Measurements from ENCODE around the gene PTGES3L.

Gene PTGES3L

DNA sequence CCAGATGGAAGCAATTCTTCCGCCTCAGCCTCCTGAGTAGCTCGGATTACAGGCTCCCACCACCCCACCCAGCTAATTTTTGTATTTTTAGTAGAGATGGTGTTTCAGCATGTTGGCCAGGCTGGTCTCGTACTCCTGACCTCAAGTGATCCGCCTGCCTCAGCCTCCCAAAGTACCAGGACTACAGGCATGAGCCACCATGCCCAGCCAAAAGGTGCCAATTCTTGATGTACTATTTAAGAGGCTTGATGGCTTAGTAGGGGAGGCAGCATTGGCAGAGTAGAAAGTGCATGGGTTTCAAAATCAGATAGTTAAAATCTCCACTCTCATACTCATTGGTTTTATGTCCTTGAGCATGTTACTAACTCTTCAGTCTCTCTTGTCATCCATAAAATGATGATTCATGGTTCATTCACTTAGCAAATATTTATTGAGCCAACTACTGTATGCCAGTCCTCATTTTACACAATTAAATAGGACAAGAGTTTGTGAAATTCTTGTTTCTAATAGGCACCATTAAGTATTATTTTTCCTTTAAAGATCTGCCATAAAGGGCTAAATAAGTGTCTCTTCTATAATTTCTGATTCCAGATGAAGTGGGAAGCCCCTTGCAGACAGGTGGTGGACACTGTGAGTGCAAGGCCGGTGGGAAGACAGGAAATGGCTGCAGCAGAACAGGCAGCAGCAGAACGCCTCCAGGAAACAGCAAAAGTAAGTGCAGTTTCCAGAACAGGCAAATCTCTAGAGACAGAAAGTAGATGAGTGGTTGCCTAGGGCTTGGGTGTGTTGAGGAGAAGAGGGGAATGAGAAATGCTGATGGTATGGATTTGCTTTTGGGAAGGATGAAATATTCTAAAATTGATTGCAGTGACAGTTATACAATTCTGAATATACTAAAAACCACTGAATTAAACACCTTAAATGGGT is 10.1 kb upstream of the PTGES3L start:
- TF ChIP-seq POLR2AphosphoS5 (IDR thresholded peaks at IDR 0.05; ENCODE audit: low read depth, low read length) (no peak), REST (IDR thresholded peaks at IDR 0.05; ENCODE audit: insufficient read depth in 1 of 2, low read depth in 2 of 2, low read length in 2 of 2) (no peak), FOXP2 (optimal IDR thresholded peaks at IDR 0.05; ENCODE audit: borderline replicate concordance, extremely low read depth, extremely low read length, insufficient read depth) (no peak), TAF1 (IDR thresholded peaks at IDR 0.05; ENCODE audit: borderline replicate concordance, insufficient read depth, low read length) (no peak), SIN3A (IDR thresholded peaks at IDR 0.05; ENCODE audit: borderline replicate concordance, insufficient read depth, low read length) (no peak)

DNA sequence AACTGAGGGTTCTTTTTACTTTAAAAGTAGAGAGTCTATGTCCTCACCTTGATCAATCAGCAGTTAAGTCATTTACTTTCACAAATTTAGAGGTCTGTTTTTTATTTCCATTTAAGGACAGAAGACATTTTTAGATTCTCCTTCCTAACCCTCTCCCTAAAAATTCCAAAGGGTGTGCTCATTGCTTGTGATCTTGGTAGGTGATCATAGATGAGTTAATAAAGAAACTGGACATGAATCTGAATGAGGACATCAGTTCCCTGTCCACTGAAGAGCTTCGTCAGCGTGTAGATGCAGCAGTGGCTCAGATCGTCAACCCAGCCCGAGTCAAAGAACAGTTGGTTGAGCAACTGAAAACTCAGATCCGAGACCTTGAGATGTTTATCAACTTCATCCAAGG is 9.3 kb upstream of the PTGES3L start:
- TF ChIP-seq TAF1 (IDR thresholded peaks at IDR 0.05; ENCODE audit: borderline replicate concordance, insufficient read depth, low read length): no peak

GRCh38 chr17:42985225-42985624 is 5.3 kb upstream of the PTGES3L start:
- TF ChIP-seq POLR2AphosphoS5 (IDR thresholded peaks at IDR 0.05; ENCODE audit: low read depth, low read length) (no peak), REST (IDR thresholded peaks at IDR 0.05; ENCODE audit: insufficient read depth in 1 of 2, low read depth in 2 of 2, low read length in 2 of 2) (no peak), FOXP2 (optimal IDR thresholded peaks at IDR 0.05; ENCODE audit: borderline replicate concordance, extremely low read depth, extremely low read length, insufficient read depth) (no peak), TAF1 (IDR thresholded peaks at IDR 0.05; ENCODE audit: borderline replicate concordance, insufficient read depth, low read length) (no peak), SIN3A (IDR thresholded peaks at IDR 0.05; ENCODE audit: borderline replicate concordance, insufficient read depth, low read length) (no peak)

- TF ChIP-seq FOXP2 (optimal IDR thresholded peaks at IDR 0.05; ENCODE audit: borderline replicate concordance, extremely low read depth, extremely low read length, insufficient read depth) (no peak), SIN3A (IDR thresholded peaks at IDR 0.05; ENCODE audit: borderline replicate concordance, insufficient read depth, low read length) (no peak), POLR2AphosphoS5 (IDR thresholded peaks at IDR 0.05; ENCODE audit: low read depth, low read length) (no peak), REST (IDR thresholded peaks at IDR 0.05; ENCODE audit: insufficient read depth in 1 of 2, low read depth in 2 of 2, low read length in 2 of 2) (no peak), TAF1 (IDR thresholded peaks at IDR 0.05; ENCODE audit: borderline replicate concordance, insufficient read depth, low read length) (no peak)
These were observed 2.4 kb upstream of the PTGES3L start for GRCh38 chr17:42982266-42982665.

GRCh38 chr17:42980766-42981397 is 1.0 kb upstream of the PTGES3L start:
- TF ChIP-seq POLR2AphosphoS5 (IDR thresholded peaks at IDR 0.05; ENCODE audit: low read depth, low read length): peak; percentile 35; the same call in 1 of the 2 replicates
- 0 out of 2 replicates have a peak, but pooled peaks have one; percentile 23 for TF ChIP-seq SIN3A (IDR thresholded peaks at IDR 0.05; ENCODE audit: borderline replicate concordance, insufficient read depth, low read length)
- TF ChIP-seq FOXP2 (optimal IDR thresholded peaks at IDR 0.05; ENCODE audit: borderline replicate concordance, extremely low read depth, extremely low read length, insufficient read depth): peak; percentile 34
- TF ChIP-seq TAF1 (IDR thresholded peaks at IDR 0.05; ENCODE audit: borderline replicate concordance, insufficient read depth, low read length): 0 out of 2 replicates have a peak, but pooled peaks have one; percentile 34
- no peak for TF ChIP-seq REST (IDR thresholded peaks at IDR 0.05; ENCODE audit: insufficient read depth in 1 of 2, low read depth in 2 of 2, low read length in 2 of 2)
